ENCODE data around the gene ALG12.

DNA sequence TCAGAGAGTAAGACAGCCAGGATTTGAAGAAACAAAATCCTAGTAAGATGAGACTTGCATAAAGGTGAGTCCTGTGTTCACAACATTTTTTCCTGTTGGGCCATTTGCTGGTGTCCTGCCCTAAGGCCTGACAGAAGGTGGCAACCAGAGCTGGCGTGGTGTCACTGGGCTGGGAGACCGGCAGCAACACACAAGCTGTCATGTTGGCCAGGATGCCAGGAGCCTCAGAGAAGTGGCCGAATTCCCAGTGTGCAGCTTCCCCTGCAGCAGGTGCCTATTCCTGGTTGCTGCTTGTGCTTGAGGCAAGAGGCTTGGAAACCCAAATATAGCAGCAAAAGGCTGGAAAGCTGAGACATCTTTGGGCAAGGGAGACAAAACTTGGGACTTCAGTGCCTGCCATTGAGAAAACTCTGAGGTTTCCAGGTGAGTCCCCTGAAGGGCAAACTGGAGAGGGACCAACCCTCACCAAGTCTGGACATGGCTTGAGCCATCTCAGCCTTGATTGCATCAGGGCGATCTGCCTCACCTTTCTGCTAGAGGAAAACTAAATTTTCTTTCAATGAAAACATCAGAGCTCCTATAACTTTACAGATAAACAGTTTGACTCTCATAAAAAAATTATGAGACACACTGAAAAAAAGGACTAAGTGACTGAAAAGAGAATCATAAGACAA, 25.9 kb downstream of the ALG12 start:
- TF ChIP-seq SPI1 (IDR thresholded peaks at IDR 0.05; ENCODE audit: low read depth, low read length) (no peak), POLR2AphosphoS5 (IDR thresholded peaks at IDR 0.05; ENCODE audit: low read depth, low read length) (no peak), POLR2A (IDR thresholded peaks at IDR 0.05; ENCODE audit: low read depth, low read length) (no peak), TAF1 (IDR thresholded peaks at IDR 0.05; ENCODE audit: low read depth, low read length) (no peak), POU2F2 (IDR thresholded peaks at IDR 0.05; ENCODE audit: low read depth, low read length) (no peak)
